OCI-LY1 (cell line): ENCODE results near the gene FBXO10.

ENCODE experiments used
- H2AFZ ChIP-seq: fragments of 200-600 bp; sonication (generic), shearing (Covaris generic); 2 replicates; pipeline ENCODE4 v1.6.0; 2014; ENCODE audit warnings: antibody characterized with exemption, mild to moderate bottlenecking, low read length
- H3F3A ChIP-seq: fragments of 200-600 bp; sonication (generic), shearing (Covaris generic); 2 replicates; pipeline ENCODE4 v1.6.0; 2014; ENCODE audit warnings: mild to moderate bottlenecking, antibody characterized with exemption, low read length, moderate library complexity; ENCODE audit not compliant: insufficient read depth
- H3K27ac ChIP-seq: fragments of 200-600 bp; sonication (generic); 2 replicates; pipeline ENCODE4 v1.5.1; 2014; ENCODE audit warnings: low read length, mixed run types, mild to moderate bottlenecking, low read depth; ENCODE audit not compliant: poor library complexity, severe bottlenecking
- H3K27me3 ChIP-seq: fragments of 200-600 bp; sonication (generic); 2 replicates; pipeline ENCODE4 v1.6.0; 2014; ENCODE audit warnings: antibody characterized with exemption, mild to moderate bottlenecking, low read length, moderate library complexity; ENCODE audit not compliant: insufficient read depth
- H3K36me3 ChIP-seq: fragments of 200-600 bp; sonication (generic); 2 replicates; pipeline ENCODE4 v1.6.1; 2014; ENCODE audit warnings: mild to moderate bottlenecking, antibody characterized with exemption, low read length, moderate library complexity, mixed read lengths; ENCODE audit not compliant: insufficient read depth
- H3K4me1 ChIP-seq: fragments of 200-600 bp; sonication (generic); 2 replicates; pipeline ENCODE4 v1.5.1; 2014; ENCODE audit warnings: mild to moderate bottlenecking, low read length, moderate library complexity; ENCODE audit not compliant: insufficient read depth, severe bottlenecking
- H3K4me2 ChIP-seq: fragments of 200-600 bp; sonication (generic), shearing (Covaris generic); 2 replicates; pipeline ENCODE4 v1.6.1; 2014; ENCODE audit warnings: low read length
- H3K4me3 ChIP-seq: fragments of 200-600 bp; sonication (generic); 2 replicates; pipeline ENCODE4 v1.5.1; 2014; ENCODE audit warnings: low read length, low read depth, mild to moderate bottlenecking, mixed read lengths; ENCODE audit not compliant: poor library complexity, severe bottlenecking
- H3K79me2 ChIP-seq: fragments of 200-600 bp; shearing (Covaris generic); 2 replicates; pipeline ENCODE4 v1.6.1; 2016; ENCODE audit warnings: mixed run types, low read length, mixed read lengths; ENCODE audit not compliant: insufficient read depth
- H3K9ac ChIP-seq: fragments of 200-600 bp; sonication (generic), shearing (Covaris generic); 2 replicates; pipeline ENCODE4 v1.6.1; 2014; ENCODE audit warnings: mild to moderate bottlenecking, low read length, mixed read lengths
- H3K9me2 ChIP-seq: fragments of 200-600 bp; sonication (generic), shearing (Covaris generic); 2 replicates; pipeline ENCODE4 v1.6.1; 2014; ENCODE audit warnings: low read depth, mild to moderate bottlenecking, low read length, mixed read lengths
- H3K9me3 ChIP-seq: fragments of 200-600 bp; shearing (Covaris generic); 2 replicates; pipeline ENCODE4 v1.6.1; 2014; ENCODE audit warnings: low read length, mixed read lengths
- H4K20me1 ChIP-seq: fragments of 200-600 bp; sonication (generic), shearing (Covaris generic); 2 replicates; pipeline ENCODE4 v1.6.0; 2016; ENCODE audit warnings: mild to moderate bottlenecking, low read length; ENCODE audit not compliant: insufficient read depth
- CTCF ChIP-seq: fragments of 200-600 bp; sonication (generic), shearing (Covaris generic); IDR thresholded peaks from 2 replicates; pipeline ENCODE4 v1.5.1; 2017; ENCODE audit warnings: mild to moderate bottlenecking, antibody characterized with exemption, low read length, moderate library complexity, mixed read lengths
- EZH2 ChIP-seq: fragments of 200-600 bp; sonication (generic), shearing (Covaris generic); IDR thresholded peaks from 2 replicates; pipeline ENCODE4 v1.8.0; 2017; ENCODE audit warnings: borderline replicate concordance, mixed run types, mild to moderate bottlenecking, antibody characterized with exemption, low read length, moderate library complexity, mixed read lengths

Gene FBXO10

GRCh38 chr9:37503736-37504135 is 72.4 kb downstream of the FBXO10 start:
- no peak overlapping the region for H3K9ac ChIP-seq
- no peak for TF ChIP-seq EZH2
- no peak for TF ChIP-seq CTCF

GRCh38 chr9:37501957-37502596 is 74.1 kb downstream of the FBXO10 start:
- no peak overlapping the region for H3K27ac ChIP-seq
- H3K9me3 ChIP-seq = no peaks in the 10 kb centered on the region
- H4K20me1 ChIP-seq = no peaks in the 10 kb centered on the region
- no peaks in the 10 kb centered on the region for H3K79me2 ChIP-seq
- H3K9me2 ChIP-seq = no peaks in the 10 kb centered on the region
- H3K4me1 ChIP-seq = no peaks in the 10 kb centered on the region
- H3F3A ChIP-seq = no peaks in the 10 kb centered on the region
- H3K4me2 ChIP-seq = no peak overlapping the region
- TF ChIP-seq CTCF = no peak
- no peak for TF ChIP-seq EZH2
- H3K4me3 ChIP-seq = no peak overlapping the region
- H2AFZ ChIP-seq = no peak overlapping the region
- H3K9ac ChIP-seq = no peak overlapping the region
- peaks cover 93% of the 10 kb centered on the region for H3K36me3 ChIP-seq
- no peaks in the 10 kb centered on the region for H3K27me3 ChIP-seq

More at GRCh38 chr9:37503736-37504135, 72.4 kb downstream of the FBXO10 start:
- Histone ChIP-seq H3F3A (no peaks in the 10 kb centered on the region), H3K9me2 (no peaks in the 10 kb centered on the region), H3K27me3 (no peaks in the 10 kb centered on the region), H3K27ac (no peak overlapping the region), H3K4me2 (no peak overlapping the region), H3K4me1 (no peaks in the 10 kb centered on the region), H3K36me3 (peaks cover 93% of the 10 kb centered on the region), H2AFZ (no peak overlapping the region), H4K20me1 (no peaks in the 10 kb centered on the region), H3K79me2 (no peaks in the 10 kb centered on the region), H3K9me3 (no peaks in the 10 kb centered on the region), H3K4me3 (no peak overlapping the region)

- H3K4me3 ChIP-seq = no peak overlapping the region
- no peaks in the 10 kb centered on the region for H4K20me1 ChIP-seq
- H3K9me3 ChIP-seq = no peaks in the 10 kb centered on the region
- H3K9ac ChIP-seq = no peak overlapping the region
- no peak for TF ChIP-seq EZH2
- no peak for TF ChIP-seq CTCF
- H3K27me3 ChIP-seq = no peaks in the 10 kb centered on the region
- H3K79me2 ChIP-seq = no peaks in the 10 kb centered on the region
- H2AFZ ChIP-seq = no peak overlapping the region
- peaks cover 94% of the 10 kb centered on the region for H3K36me3 ChIP-seq
- H3K4me1 ChIP-seq = no peaks in the 10 kb centered on the region
- H3K4me2 ChIP-seq = no peak overlapping the region
- no peak overlapping the region for H3K27ac ChIP-seq
- no peaks in the 10 kb centered on the region for H3F3A ChIP-seq
- H3K9me2 ChIP-seq = no peaks in the 10 kb centered on the region
Measured at GRCh38 chr9:37499297-37499696, 76.9 kb downstream of the FBXO10 start.
